Cardiac muscle cell (in vitro differentiated cells and primary cell): ENCODE data around the gene VLDLR. TPM values are rescaled to one million over a fixed set of nuclear protein-coding genes. Genes with fewer than 3 reads are reported as not detected.

Experiments used
- DNase-seq, 2 donors: peaks; one replicate each; pipeline versions ENCODE4 v3.0.0 to v3.0.0-alpha.2; 2010 to 2017; ENCODE audit warnings: low read depth in 1 of 2, low spot score in 1 of 2
- H3K27ac ChIP-seq: fragments of 200-600 bp; sonication (generic); 2 replicates; pipeline ENCODE4 v1.5.1; 2016
- H3K27me3 ChIP-seq: fragments of 200-600 bp; sonication (generic); 2 replicates; pipeline ENCODE4 v1.6.0; 2016; ENCODE audit warnings: control low read depth
- H3K36me3 ChIP-seq: fragments of 200-600 bp; sonication (generic); 2 replicates; pipeline ENCODE4 v1.5.1; 2016; ENCODE audit warnings: control low read depth
- H3K4me1 ChIP-seq: fragments of 200-600 bp; sonication (generic); 2 replicates; pipeline ENCODE4 v1.8.1; 2017; ENCODE audit warnings: low read depth, mild to moderate bottlenecking, mixed run types
- H3K4me3 ChIP-seq: fragments of 200-600 bp; sonication (generic); 2 replicates; pipeline ENCODE4 v1.5.1; 2016; ENCODE audit warnings: mild to moderate bottlenecking
- H3K9me3 ChIP-seq: fragments of 200-600 bp; sonication (generic); 2 replicates; pipeline ENCODE4 v1.5.1; 2017; ENCODE audit warnings: low read depth, mild to moderate bottlenecking, control low read depth
- polyA plus RNA-seq: library from polyadenylated mRNA; unstranded; fragments of >200 nt; fragmentation: Nextera tagmentation; extraction: Ambion mirVana; gene quantifications from 2 replicates; pipeline ENCODE4 v1.2.1, GENCODE V29; 2016
- total RNA-seq: library from RNA; depleted of rRNA; stranded (reverse); fragments of >200 nt; gene quantifications from 2 replicates; pipeline ENCODE4 v1.2.3, GENCODE V29; 2016
- TF ChIP-seq, protein P1 (sequence below): IDR thresholded peaks from 2 replicates; pipeline ENCODE4 v1.5.1; 2012; ENCODE audit warnings: low read depth, mild to moderate bottlenecking, low read length

VLDLR gene
- total and polyA plus RNA-seq, 2 experiments from 2014 or later: 36.1 to 41.2 TPM

DNA sequence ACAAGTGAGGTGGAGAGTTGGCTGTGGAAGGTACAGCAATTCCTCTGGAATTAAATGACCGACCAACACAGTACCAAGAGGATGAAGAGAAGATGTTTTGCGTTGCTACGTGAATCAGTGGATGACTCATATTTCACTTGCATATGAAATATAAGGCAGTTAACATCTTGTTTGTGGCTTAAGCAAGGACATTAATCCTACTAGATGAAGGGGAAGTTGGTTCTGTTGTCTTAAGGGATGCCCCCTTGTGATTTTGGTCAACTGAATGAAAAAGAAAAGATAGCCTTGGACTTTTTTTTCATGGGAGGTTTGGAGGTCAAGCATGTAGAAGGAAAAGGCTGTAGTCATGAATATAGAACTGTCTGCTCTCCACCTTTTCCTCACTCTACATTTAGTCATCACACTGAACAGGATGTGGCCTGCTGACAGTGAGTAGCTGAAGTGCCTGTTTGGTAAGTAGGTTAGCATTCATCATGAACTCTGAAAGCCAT is 33.9 kb downstream of the VLDLR start:
- Histone ChIP-seq H3K36me3 (peaks cover 29% of the 10 kb centered on the region), H3K4me1 (peaks cover 29% of the 10 kb centered on the region), H3K27ac (peak overlapping the region; percentile 85), H3K27me3 (no peaks in the 10 kb centered on the region), H3K9me3 (no peaks in the 10 kb centered on the region), H3K4me3 (no peak overlapping the region)
- peak; percentile 57 to 74 for DNase-seq
- TF ChIP-seq, protein P1, sequence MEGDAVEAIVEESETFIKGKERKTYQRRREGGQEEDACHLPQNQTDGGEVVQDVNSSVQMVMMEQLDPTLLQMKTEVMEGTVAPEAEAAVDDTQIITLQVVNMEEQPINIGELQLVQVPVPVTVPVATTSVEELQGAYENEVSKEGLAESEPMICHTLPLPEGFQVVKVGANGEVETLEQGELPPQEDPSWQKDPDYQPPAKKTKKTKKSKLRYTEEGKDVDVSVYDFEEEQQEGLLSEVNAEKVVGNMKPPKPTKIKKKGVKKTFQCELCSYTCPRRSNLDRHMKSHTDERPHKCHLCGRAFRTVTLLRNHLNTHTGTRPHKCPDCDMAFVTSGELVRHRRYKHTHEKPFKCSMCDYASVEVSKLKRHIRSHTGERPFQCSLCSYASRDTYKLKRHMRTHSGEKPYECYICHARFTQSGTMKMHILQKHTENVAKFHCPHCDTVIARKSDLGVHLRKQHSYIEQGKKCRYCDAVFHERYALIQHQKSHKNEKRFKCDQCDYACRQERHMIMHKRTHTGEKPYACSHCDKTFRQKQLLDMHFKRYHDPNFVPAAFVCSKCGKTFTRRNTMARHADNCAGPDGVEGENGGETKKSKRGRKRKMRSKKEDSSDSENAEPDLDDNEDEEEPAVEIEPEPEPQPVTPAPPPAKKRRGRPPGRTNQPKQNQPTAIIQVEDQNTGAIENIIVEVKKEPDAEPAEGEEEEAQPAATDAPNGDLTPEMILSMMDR: no peak

DNA sequence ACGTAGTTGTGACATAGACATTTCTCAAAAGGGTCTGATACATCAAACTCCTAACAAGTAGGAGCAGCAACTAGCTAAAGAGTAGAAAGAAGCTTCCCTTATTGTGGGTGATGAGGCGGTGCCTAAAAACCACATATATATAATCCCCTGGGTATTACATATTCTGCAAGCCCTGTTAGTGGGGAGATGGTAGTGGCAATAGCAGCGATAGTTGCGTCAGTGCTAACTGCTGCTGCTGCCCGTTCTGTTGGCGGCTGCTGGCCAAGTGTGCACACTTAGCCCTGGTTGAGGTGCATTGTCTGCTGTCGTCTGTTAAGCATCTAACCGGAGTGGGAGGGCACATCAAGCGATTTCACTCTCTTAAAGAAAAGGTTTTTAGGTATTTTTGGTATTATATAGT is 35.8 kb downstream of the VLDLR start:
- no peaks in the 10 kb centered on the region for H3K27me3 ChIP-seq
- peak overlapping the region; percentile 67 for H3K27ac ChIP-seq
- H3K4me1 ChIP-seq: peaks cover 39% of the 10 kb centered on the region
- DNase-seq: no peak
- TF ChIP-seq, protein P1: no peak
- no peak overlapping the region for H3K4me3 ChIP-seq
- peaks cover 11% of the 10 kb centered on the region for H3K36me3 ChIP-seq
- no peaks in the 10 kb centered on the region for H3K9me3 ChIP-seq

DNA sequence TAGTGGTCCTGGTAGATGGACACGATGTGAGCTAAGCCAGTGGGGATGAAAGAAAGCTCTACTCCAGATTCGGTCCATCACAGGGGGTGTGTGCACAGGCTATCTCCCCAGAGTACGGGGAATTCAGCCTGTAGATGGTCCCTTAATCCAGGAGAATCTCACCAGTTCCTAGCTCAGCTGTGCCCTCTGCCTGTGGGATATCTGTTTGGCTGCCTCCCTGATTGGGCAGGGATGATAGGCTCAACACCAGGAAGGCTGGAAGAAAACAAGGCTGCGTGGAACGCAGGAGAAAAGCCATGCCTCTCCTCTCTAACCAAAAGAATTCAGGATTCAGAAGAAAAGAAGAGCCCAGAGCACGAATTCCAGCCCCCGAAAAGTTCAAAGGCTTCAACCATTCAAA is 40.9 kb downstream of the VLDLR start:
- TF ChIP-seq, protein P1: no peak
- Histone ChIP-seq H3K4me1 (peaks cover 23% of the 10 kb centered on the region), H3K9me3 (no peaks in the 10 kb centered on the region), H3K4me3 (no peak overlapping the region), H3K36me3 (no peaks in the 10 kb centered on the region), H3K27me3 (no peaks in the 10 kb centered on the region), H3K27ac (no peak overlapping the region)
- no peak for DNase-seq

DNA sequence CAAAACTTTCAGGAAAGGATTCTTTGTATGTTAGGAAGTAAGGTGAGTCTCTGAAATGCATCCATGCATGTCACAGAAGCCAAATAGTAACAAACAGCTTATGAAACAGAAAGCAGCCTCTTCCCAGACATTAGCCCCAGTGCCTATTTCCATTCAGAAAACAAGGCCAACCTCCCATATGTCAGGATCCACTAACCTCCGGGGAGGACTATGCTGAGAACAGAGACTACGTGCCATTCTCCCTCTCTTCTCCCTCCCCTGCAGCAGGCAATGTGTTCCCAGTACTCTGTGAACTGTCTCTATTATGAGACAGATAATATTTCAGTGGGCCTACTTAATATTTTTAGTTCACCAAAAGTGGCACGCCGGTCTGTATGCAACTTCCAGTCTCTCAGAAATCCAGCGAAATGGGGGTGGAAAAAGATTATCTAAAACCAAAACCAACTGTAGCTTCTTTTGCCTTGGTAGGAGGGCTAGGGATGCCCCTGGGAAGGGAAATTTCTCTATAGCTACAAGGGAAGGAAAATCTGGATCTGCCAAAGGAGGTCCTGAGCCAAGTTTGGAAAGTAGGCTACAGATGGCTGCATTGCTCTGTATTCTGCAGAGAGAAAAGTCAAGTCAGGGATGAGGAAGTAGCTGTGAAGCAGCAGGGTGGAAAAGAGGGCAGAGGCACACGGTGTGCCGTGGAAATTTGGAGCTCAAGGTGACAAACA is 42.0 kb downstream of the VLDLR start:
- H3K27ac ChIP-seq: no peak overlapping the region
- no peaks in the 10 kb centered on the region for H3K27me3 ChIP-seq
- no peaks in the 10 kb centered on the region for H3K9me3 ChIP-seq
- no peak overlapping the region for H3K4me3 ChIP-seq
- peaks cover 21% of the 10 kb centered on the region for H3K4me1 ChIP-seq
- DNase-seq: no peak
- TF ChIP-seq, protein P1: no peak
- H3K36me3 ChIP-seq: no peaks in the 10 kb centered on the region

DNA sequence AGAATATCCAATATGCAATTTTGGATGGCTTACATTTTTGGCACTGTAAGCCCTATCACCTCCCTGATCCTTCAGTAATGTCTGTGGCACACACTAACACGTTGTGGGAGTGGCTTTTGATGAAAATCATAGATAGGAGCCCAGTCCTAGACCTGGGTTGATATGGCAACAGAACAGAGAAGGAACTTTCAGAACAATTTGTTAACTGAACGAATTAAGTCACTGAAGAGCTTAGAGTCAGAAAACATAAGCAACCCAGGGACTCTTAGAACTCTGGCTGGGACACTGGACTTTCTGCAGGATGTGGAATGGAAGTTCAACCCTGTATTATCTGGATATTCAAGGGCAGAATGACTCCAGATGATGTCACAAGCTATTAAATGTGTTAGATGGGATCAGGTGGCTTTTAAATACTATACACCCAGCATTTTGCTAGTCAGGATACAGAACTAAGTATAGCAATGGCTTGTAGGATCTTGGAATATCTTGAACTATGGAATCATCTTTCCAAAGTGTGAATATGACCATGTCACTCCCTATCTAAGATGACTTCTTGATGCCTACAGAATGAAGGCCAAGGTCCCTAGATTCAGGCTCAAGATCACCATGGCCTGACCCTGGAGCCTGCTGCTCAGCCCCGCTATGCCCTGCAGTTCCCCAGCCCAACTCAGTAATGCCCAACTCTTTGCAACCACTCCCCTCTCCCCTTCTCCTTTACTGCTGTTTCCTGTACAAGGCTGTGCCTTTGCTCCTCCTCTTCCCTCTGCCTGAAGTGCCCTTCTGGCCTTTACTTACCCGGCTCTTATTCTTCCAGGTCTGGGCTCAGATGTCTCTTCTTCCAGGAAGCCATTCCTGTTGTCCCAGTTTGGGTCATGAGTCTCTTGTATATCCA is 42.8 kb downstream of the VLDLR start:
- H3K27ac ChIP-seq: no peak overlapping the region
- no peak overlapping the region for H3K4me3 ChIP-seq
- peaks cover 21% of the 10 kb centered on the region for H3K4me1 ChIP-seq
- no peaks in the 10 kb centered on the region for H3K9me3 ChIP-seq
- DNase-seq: no peak
- TF ChIP-seq, protein P1: no peak
- no peaks in the 10 kb centered on the region for H3K27me3 ChIP-seq
- H3K36me3 ChIP-seq: no peaks in the 10 kb centered on the region
